ENCODE measurements around the gene TMEM81.

Gene TMEM81

DNA sequence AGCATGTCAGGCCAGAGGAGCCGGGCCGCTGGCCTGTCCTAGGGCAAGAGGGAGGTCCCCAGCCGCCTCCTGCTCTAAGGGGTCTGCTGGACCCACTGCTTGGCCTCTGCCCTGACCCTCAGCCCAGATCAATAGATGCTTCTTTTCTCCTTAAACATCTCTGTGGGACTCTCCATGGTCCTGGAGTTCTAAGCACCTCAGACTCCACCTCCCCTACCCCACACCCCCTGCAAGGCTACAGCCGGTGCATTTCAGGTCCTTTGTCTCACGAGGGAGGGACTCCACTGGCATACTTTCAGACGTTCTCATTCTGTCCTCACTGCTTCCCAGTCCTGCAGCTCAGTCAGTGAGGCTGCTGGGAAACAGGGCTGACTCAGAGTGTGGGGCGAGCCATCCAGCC is 30.2 kb downstream of the TMEM81 start:
- DNase-seq (ENCODE audit: low spot score): no peak
- TF ChIP-seq, protein P1, sequence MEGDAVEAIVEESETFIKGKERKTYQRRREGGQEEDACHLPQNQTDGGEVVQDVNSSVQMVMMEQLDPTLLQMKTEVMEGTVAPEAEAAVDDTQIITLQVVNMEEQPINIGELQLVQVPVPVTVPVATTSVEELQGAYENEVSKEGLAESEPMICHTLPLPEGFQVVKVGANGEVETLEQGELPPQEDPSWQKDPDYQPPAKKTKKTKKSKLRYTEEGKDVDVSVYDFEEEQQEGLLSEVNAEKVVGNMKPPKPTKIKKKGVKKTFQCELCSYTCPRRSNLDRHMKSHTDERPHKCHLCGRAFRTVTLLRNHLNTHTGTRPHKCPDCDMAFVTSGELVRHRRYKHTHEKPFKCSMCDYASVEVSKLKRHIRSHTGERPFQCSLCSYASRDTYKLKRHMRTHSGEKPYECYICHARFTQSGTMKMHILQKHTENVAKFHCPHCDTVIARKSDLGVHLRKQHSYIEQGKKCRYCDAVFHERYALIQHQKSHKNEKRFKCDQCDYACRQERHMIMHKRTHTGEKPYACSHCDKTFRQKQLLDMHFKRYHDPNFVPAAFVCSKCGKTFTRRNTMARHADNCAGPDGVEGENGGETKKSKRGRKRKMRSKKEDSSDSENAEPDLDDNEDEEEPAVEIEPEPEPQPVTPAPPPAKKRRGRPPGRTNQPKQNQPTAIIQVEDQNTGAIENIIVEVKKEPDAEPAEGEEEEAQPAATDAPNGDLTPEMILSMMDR (IDR thresholded peaks at IDR 0.05; ENCODE audit: extremely low read depth, missing control alignments): no peak

DNA sequence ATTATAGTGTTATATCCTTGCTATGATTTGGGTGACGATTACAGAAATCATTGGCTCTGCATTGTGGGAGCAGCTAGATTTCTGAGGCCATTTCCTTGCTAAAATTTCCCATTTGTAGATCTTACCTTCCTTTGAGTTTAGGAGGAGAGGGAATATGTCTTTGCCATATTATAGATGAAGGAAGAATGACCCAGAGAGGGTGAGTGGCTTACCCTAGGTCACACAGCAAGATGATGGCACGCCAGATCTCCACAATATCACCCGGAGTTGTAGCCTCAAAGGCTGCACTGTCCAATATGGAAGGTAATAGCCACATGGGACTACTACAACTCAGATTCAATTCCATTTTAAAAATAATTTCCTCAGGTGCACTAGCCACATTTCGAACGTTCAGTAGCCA is 31.0 kb downstream of the TMEM81 start:
- TF ChIP-seq, protein P1 (IDR thresholded peaks at IDR 0.05; ENCODE audit: extremely low read depth, missing control alignments): no peak
- DNase-seq (ENCODE audit: low spot score): no peak

DNA sequence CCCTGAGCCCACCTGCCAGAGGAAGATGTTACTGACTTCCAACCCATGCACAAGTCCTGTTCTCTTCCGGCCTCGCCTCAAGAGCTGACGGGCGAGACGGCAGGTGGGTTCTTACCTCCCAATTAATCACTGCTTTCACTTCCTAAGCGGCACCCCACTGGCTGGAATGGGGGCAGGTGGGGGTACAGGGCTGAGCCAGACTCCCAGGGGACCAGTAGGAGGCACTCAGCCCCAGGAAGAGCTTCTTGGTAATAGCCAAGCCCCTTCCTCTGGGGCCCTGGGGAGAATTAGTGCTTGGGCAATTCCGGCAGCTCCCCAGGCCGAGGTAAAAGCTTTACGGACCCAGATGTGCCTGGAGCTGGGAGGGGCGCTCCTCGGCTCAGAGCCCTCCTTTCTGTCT is 31.6 kb downstream of the TMEM81 start:
- DNase-seq (ENCODE audit: low spot score): no peak
- TF ChIP-seq, protein P1 (IDR thresholded peaks at IDR 0.05; ENCODE audit: extremely low read depth, missing control alignments): no peak

DNA sequence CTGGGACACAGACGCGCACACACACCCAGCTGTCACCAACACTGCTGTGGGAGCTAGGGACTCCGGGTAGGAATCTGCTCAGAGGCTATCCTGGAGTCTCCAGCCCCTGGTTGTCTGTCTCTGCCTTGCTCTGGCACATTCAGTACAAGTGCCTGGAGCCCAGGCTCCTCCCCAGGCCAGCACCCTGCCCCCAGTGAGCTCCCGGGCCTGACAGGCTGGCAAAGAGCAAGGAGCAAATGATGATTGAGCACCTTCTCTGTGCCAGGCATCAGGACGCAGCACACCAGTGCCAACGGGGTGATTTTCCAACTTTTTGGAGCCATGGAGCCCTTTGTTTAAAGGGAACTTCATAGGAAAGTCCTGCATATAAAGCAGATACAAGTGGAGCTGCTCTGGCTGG is 34.8 kb downstream of the TMEM81 start:
- TF ChIP-seq, protein P1 (IDR thresholded peaks at IDR 0.05; ENCODE audit: extremely low read depth, missing control alignments): no peak
- no peak for DNase-seq (ENCODE audit: low spot score)

DNA sequence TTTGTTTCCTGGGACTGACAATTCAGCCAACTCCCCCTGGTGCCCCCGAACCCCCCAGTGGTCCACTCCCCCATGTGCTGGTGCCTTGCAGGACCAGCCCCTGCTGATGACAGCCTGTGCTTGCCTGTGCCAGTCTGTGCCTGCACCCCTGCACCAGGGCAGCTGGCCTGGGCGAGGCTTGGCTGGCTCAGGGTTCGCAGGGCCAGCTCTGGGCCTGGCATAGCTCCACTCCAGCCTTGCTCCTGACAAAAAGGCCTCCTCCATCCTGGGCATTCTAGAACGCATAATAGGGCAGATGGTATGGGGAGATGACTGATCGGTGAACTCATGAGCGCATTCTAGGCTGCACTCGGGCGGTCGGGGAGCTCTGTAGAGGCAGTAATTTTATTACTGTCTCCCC is 35.9 kb downstream of the TMEM81 start:
- TF ChIP-seq, protein P1 (IDR thresholded peaks at IDR 0.05; ENCODE audit: extremely low read depth, missing control alignments): no peak
- no peak for DNase-seq (ENCODE audit: low spot score)

DNA sequence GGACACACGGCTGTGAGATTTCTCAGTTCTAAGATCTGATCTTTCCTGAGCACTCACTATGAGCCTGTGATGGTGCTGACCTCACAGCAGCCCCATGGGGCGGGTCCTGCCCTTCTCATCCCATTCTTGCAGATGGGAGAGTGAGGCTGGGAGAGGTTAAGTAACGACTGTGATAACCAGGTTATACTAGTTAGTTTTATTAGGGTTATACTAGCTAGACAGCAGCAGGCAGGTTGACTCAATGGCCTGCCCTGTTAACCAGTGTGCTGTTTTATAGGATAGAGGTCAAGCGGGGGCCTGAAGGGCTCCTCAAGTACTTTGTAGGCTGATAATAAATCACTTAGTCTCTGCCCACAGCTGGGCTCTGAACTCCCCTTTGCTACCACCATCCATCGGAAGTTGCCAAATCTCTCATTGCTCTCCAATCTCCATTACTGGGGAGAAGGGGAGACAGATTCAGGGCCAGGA is 36.5 kb downstream of the TMEM81 start:
- no peak for DNase-seq (ENCODE audit: low spot score)
- TF ChIP-seq, protein P1 (IDR thresholded peaks at IDR 0.05; ENCODE audit: extremely low read depth, missing control alignments): no peak

DNA sequence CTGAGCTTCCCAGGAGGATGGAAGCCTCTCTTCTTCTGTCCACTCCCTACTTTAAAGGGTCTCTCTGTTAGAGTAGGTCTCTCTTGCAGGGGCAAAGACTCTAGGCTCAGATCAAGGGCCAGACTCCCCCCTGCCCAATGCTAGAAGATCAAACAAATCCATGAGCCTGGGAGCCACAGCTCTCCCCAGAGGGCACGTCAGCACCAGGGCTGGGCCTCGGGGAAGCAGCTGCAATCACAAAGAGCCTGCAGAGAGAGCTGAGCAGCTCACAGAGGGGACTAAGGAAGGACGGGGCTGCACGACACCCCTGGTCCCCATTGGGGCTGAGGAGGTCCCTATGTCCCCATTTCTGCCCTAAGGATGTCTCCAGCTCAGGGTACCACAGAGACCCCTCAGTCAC is 37.4 kb downstream of the TMEM81 start:
- no peak for DNase-seq (ENCODE audit: low spot score)
- TF ChIP-seq, protein P1 (IDR thresholded peaks at IDR 0.05; ENCODE audit: extremely low read depth, missing control alignments): no peak
